ENCODE results near the gene ANKRD39. TPM values are rescaled to one million over a fixed set of nuclear protein-coding genes. Genes with fewer than 3 reads are reported as not detected.

Gene ANKRD39
- total RNA-seq, 1 experiment from 2014 or later: 12.2 TPM

DNA sequence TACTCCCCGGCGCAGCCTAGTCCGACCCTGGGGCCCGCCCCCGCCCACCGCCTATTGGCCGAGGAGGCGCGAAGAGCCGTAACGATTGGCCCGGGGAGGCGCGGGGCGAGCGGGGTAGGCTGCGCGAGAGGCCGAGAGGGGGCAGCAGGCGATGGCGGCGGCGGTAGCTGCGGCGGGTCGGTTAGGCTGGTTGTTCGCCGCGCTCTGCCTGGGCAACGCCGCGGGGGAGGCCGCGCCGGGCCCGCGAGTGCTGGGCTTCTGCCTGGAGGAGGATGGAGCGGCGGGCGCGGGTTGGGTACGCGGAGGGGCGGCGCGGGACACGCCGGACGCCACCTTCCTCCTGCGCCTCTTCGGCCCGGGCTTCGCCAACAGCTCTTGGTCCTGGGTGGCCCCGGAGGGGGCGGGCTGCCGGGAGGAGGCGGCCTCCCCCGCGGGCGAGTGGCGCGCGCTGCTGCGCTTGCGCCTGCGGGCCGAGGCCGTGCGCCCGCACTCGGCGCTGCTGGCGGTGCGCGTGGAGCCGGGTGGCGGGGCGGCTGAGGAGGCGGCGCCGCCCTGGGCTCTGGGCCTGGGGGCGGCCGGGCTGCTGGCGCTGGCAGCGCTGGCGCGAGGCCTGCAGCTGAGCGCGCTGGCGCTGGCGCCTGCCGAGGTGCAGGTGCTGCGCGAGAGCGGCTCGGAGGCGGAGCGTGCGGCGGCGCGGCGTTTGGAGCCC lies 41.5 kb downstream of the ANKRD39 start, which contains the start of gene CNNM3:
TSS of gene CNNM3 (plus strand) at position 142 of the 709 bp plus-strand sequence. CDS start at position 152, 10 bp downstream.
- Mint-ChIP-seq H3K36me3 (ENCODE audit: insufficient read depth, unreplicated experiment) (peaks cover 54% of the 10 kb centered on the region), H3K4me3 (ENCODE audit: low read depth, unreplicated experiment) (peak within 1 kb of the TSS; percentile 77), H3K27me3 (ENCODE audit: unreplicated experiment) (no peaks in the 10 kb centered on the region), H3K27ac (ENCODE audit: unreplicated experiment) (peak within 1 kb of the TSS; percentile 52), H3K9me3 (ENCODE audit: low read depth, unreplicated experiment) (no peaks in the 10 kb centered on the region), H3K4me1 (ENCODE audit: low read depth, unreplicated experiment) (peaks cover 38% of the 10 kb centered on the region)
- TF ChIP-seq, protein P1, sequence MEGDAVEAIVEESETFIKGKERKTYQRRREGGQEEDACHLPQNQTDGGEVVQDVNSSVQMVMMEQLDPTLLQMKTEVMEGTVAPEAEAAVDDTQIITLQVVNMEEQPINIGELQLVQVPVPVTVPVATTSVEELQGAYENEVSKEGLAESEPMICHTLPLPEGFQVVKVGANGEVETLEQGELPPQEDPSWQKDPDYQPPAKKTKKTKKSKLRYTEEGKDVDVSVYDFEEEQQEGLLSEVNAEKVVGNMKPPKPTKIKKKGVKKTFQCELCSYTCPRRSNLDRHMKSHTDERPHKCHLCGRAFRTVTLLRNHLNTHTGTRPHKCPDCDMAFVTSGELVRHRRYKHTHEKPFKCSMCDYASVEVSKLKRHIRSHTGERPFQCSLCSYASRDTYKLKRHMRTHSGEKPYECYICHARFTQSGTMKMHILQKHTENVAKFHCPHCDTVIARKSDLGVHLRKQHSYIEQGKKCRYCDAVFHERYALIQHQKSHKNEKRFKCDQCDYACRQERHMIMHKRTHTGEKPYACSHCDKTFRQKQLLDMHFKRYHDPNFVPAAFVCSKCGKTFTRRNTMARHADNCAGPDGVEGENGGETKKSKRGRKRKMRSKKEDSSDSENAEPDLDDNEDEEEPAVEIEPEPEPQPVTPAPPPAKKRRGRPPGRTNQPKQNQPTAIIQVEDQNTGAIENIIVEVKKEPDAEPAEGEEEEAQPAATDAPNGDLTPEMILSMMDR (IDR thresholded peaks at IDR 0.05; ENCODE audit: unreplicated experiment): peak; percentile 65
- intact Hi-C loops (cut with micrococcal nuclease; ENCODE audit: unreplicated experiment): loop anchor here (5.0 to 10.0 kb wide), 3 partner anchors 54 to 261 kb away; partner anchors contain the start of genes CNNM4 and KANSL3
- BruUV-seq (replicated peaks): no TSS peak
- CTCF ChIA-PET: interaction anchor here (1.0 to 1.4 kb wide), 4 partner anchors 42 to 259 kb away, joined by 4 to 5 read pairs (median 4); partner anchors contain the start of gene ANKRD39
- DNase-seq: peak; percentile 98

DNA sequence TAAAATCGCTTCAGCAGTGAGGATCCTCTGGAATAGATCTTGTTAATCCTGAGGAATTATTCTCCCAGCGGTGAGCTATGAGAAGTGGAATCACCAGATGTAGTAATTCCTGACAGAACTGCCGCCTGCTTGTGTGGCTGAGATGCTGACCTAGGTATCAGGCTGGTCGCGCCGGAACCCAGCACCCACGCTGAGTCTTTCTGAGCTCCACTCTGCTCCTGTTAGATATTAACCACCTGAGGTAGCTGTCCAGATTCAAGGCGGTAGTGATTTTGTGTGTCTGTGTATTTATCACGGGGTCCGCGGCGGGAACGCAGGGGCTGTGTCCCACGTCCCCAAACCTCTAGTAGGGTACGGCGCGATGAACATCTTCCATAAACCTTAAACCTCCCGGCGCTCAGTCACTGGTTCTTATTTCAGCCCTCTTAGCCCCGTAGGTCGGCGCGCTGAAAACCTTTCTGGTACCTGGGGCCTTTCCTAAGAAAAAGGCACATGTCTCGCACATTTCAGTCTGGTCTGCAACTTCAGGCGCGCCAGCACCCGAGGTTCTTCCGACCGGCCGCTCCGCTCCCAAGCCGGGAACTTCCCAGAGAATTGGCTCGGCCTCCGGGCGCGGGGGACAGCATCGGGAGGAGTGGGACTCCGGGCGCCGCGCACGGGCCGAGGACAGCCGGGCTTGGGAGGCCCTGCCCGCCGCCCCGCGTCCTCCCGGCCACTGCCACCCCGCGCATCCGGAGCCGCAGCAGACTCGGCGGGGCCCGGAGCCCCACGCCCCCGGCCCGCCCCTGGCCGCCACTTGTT lies 42.3 kb downstream of the ANKRD39 start:
- intact Hi-C loops (cut with micrococcal nuclease; ENCODE audit: unreplicated experiment): loop anchor here (5.0 to 10.0 kb wide), 3 partner anchors 53 to 261 kb away; partner anchors contain the start of genes CNNM4 and KANSL3
- H3K27me3 Mint-ChIP-seq (ENCODE audit: unreplicated experiment): no peaks in the 10 kb centered on the region
- peaks cover 52% of the 10 kb centered on the region for H3K36me3 Mint-ChIP-seq (ENCODE audit: insufficient read depth, unreplicated experiment)
- peaks cover 30% of the 10 kb centered on the region for H3K4me1 Mint-ChIP-seq (ENCODE audit: low read depth, unreplicated experiment)
- CTCF ChIA-PET: interaction anchor here (0.5 to 1.4 kb wide), 5 partner anchors 37 to 258 kb away, joined by 3 to 5 read pairs (median 4); partner anchors contain the start of gene ANKRD39
- BruUV-seq (replicated peaks): no TSS peak
- peak overlapping the region; percentile 77 for H3K4me3 Mint-ChIP-seq (ENCODE audit: low read depth, unreplicated experiment)
- TF ChIP-seq, protein P1 (IDR thresholded peaks at IDR 0.05; ENCODE audit: unreplicated experiment): no peak
- peak; percentile 12 for DNase-seq
- H3K9me3 Mint-ChIP-seq (ENCODE audit: low read depth, unreplicated experiment): no peaks in the 10 kb centered on the region
- H3K27ac Mint-ChIP-seq (ENCODE audit: unreplicated experiment): peak overlapping the region; percentile 52

DNA sequence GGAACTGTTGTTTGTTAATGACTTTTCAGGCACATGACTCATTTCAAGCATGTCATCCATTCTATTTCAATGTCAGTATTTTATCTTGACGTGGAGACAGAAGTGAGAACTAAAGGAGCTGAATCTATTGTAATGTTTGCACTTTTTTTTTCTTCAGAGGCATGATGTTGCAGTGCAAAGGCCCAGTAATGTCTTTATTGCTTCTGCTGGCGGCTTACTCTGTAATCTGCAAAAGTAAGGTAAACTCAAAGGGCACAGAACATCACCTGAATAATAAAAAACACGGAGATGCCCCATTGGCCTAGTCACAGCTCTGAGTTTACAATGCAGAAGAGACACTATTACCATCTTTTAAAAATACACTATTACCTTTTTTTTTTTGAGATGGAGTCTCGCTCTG lies 44.2 kb downstream of the ANKRD39 start:
- TF ChIP-seq, protein P1 (IDR thresholded peaks at IDR 0.05; ENCODE audit: unreplicated experiment): no peak
- H3K4me1 Mint-ChIP-seq (ENCODE audit: low read depth, unreplicated experiment): peaks cover 12% of the 10 kb centered on the region
- no peak overlapping the region for H3K27ac Mint-ChIP-seq (ENCODE audit: unreplicated experiment)
- H3K36me3 Mint-ChIP-seq (ENCODE audit: insufficient read depth, unreplicated experiment): peaks cover 39% of the 10 kb centered on the region
- no TSS peak for BruUV-seq (replicated peaks)
- no peak overlapping the region for H3K4me3 Mint-ChIP-seq (ENCODE audit: low read depth, unreplicated experiment)
- intact Hi-C loops (cut with micrococcal nuclease; ENCODE audit: unreplicated experiment): loop anchor here (10.0 kb wide), 1 partner anchor 259 kb away; no protein-coding TSS in a partner anchor
- H3K27me3 Mint-ChIP-seq (ENCODE audit: unreplicated experiment): no peaks in the 10 kb centered on the region
- no peaks in the 10 kb centered on the region for H3K9me3 Mint-ChIP-seq (ENCODE audit: low read depth, unreplicated experiment)
- DNase-seq: no peak
- CTCF ChIA-PET: no interaction called here

DNA sequence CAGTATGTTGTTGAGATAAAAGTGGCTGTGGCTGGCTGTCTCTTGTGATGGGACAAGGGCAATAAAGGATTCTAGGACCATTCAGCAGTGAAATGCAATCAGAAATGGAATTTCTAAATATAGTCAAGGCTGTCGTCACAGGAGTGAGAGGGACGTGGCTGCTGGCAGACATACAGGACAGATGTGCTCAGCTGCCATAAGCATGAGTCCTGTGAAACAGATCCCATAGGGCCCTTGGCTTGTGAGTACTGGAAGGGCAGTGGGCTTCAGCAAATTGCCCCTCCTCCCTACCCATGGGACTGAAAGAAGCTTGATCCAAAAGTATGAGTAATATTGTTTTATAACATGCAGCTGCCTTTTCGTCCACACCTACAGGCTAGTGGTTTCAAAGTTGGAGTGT lies 45.9 kb downstream of the ANKRD39 start:
- Mint-ChIP-seq H3K4me3 (ENCODE audit: low read depth, unreplicated experiment) (no peak overlapping the region), H3K9me3 (ENCODE audit: low read depth, unreplicated experiment) (no peaks in the 10 kb centered on the region), H3K27me3 (ENCODE audit: unreplicated experiment) (no peaks in the 10 kb centered on the region), H3K27ac (ENCODE audit: unreplicated experiment) (no peak overlapping the region), H3K36me3 (ENCODE audit: insufficient read depth, unreplicated experiment) (peaks cover 23% of the 10 kb centered on the region), H3K4me1 (ENCODE audit: low read depth, unreplicated experiment) (no peaks in the 10 kb centered on the region)
- no TSS peak for BruUV-seq (replicated peaks)
- TF ChIP-seq, protein P1 (IDR thresholded peaks at IDR 0.05; ENCODE audit: unreplicated experiment): no peak
- no peak for DNase-seq
- intact Hi-C loops (cut with micrococcal nuclease; ENCODE audit: unreplicated experiment): loop anchor here (10.0 kb wide), 1 partner anchor 257 kb away; no protein-coding TSS in a partner anchor
- CTCF ChIA-PET: interaction anchor here (0.6 kb wide), 1 partner anchor 401 kb away, joined by 4 read pairs; no protein-coding TSS in a partner anchor
